GM19043 (cell line): ENCODE measurements around the gene PLEKHG4B.

Experiments used
- ATAC-seq: cut with Tn5 transposase; IDR thresholded peaks from one replicate; pipeline ENCODE4 v1.9.1; 2021; ENCODE audit warnings: low read depth; ENCODE audit not compliant: unreplicated experiment

Gene PLEKHG4B

GRCh38 chr5:121432-121831 lies 29.5 kb downstream of the PLEKHG4B start:
- no peak for ATAC-seq

DNA sequence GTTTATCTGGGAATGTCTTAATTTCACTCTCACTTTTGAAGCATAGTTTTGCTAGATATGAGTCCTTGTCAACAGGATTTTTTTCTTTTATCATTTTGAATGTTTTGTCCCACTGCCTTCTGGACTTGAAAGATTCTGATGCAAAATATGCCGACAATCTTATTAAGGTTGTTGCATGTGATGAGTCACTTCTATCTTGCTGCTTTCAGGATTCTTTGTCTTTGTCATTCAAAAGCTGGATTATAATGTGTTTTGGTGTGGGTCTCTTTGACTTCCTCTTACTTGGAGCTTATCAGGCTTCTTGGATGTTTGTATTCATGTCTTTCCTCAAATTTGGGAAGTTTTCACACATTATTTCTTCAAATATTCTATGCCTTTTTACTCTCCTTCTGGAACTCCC lies 33.8 kb downstream of the PLEKHG4B start:
- ATAC-seq, result no peak

DNA sequence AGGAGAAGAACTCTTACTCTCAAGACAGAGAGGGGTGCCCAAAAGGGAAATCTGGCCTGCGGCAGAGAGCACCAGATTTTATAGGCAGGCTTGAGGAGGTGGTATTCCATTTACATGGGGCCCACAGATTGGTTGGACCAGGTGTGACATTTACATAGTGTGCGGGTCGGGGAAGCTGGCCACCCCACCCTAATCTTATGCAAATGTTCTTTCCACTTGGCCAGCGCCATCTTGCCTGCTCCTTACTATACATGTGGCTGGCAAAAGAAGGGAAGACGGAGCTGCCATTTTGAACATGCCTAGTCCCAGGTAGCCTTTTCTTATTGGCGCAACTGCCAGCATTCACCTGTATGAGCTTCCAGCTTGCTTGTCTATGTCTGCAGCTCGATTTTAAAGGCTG lies 34.8 kb downstream of the PLEKHG4B start:
- no peak for ATAC-seq

DNA sequence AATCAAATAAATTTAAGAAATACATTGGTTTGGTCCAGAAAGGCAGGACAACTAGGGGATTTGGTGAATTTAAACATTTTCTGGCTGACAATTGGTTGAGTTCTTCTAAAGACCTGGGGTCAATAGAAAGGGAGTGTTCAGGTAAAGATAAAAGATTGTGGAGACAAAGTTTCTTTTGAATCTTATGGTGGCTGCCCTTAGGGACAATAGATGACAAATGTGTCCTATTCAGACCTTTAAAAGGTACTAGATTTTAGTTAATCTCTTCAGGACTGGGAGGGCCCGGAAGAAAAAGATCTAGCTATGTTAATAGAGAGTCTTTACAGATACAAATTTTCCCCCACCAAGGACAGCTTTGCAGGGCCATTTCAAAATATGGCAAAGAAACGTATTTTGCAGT lies 35.9 kb downstream of the PLEKHG4B start:
- no peak for ATAC-seq

DNA sequence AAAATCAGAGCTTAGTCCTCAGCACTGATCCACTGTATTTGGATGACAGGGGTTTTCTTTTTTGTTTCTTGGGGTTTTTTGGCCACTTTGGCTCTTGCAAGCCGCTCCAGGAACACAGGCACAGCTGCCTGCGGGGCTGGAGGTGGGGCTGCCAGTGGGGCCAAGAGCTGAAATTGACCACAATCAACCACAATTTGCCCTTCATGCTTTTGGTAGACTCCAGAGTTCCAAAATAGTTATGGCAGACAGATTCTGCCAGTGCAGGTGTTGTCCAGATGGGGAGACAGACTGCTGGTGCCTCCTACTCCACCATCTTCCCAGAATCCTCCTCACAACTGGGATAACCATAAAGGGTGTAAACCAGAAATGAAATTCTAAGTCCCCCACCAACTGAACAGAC lies 36.5 kb downstream of the PLEKHG4B start:
- no peak for ATAC-seq

DNA sequence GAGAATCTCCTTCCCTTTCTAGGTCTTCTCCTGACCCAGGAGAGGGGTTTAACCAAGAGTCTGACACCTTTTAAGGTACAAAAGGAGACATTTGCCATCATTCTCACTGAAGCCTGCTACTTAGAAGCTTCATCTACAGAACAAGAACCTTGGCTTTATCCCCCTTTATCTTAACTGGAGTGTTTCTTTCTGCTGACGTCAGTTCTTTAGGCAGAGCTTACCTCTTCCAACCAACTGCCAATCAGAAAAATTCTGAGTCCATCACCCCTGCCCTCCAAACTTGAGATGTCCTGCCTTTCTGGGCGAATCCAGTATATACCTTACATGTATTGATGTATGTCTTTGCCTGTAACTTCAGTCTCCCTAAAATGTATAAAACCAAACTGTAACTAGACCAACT lies 37.2 kb downstream of the PLEKHG4B start:
- no peak for ATAC-seq

DNA sequence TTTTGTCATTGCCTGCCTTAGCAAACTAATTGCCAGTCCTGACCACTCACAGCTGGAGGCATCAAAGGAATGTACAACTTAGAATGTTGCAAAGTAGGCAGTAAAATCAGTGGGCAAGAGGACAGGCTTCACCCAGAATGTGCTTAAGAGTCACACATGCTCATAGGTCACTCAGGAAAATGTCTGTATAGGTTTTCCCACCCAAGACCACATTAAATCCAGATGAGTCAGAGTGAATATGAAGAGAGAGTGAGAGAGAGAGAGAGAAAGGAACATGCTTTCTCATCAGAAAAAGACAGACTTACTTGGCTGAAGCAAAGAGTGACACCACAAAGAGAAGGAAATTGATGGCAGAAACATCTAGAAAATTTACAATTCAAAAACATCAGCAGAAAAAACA lies 37.9 kb downstream of the PLEKHG4B start:
- no peak for ATAC-seq

GRCh38 chr5:130601-131131 lies 38.7 kb downstream of the PLEKHG4B start:
- no peak for ATAC-seq

- ATAC-seq, result no peak
Measured at GRCh38 chr5:136901-137300, 44.9 kb downstream of the PLEKHG4B start.

DNA sequence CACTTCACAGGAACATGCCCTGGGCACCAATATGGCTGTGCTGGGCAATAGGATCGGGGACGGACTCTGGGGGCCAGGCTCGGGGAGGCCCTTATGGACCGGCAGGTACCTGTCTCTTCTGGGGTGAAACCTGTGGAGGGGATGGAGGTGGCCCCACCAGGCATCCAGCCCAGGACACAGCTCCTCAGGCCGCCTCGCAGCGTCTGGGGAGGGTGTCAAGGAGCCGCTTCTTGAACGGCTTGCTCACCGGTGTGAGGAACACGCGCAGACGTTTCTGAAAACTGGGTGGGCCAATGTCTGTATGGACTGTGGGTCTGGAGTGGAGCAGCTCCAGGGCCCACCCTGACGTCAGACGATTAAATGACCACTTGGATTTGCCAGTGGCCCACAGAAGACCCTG lies 45.8 kb downstream of the PLEKHG4B start:
- no peak for ATAC-seq

- ATAC-seq, result no peak
Measured at GRCh38 chr5:138936-139335, 47.0 kb downstream of the PLEKHG4B start.

DNA sequence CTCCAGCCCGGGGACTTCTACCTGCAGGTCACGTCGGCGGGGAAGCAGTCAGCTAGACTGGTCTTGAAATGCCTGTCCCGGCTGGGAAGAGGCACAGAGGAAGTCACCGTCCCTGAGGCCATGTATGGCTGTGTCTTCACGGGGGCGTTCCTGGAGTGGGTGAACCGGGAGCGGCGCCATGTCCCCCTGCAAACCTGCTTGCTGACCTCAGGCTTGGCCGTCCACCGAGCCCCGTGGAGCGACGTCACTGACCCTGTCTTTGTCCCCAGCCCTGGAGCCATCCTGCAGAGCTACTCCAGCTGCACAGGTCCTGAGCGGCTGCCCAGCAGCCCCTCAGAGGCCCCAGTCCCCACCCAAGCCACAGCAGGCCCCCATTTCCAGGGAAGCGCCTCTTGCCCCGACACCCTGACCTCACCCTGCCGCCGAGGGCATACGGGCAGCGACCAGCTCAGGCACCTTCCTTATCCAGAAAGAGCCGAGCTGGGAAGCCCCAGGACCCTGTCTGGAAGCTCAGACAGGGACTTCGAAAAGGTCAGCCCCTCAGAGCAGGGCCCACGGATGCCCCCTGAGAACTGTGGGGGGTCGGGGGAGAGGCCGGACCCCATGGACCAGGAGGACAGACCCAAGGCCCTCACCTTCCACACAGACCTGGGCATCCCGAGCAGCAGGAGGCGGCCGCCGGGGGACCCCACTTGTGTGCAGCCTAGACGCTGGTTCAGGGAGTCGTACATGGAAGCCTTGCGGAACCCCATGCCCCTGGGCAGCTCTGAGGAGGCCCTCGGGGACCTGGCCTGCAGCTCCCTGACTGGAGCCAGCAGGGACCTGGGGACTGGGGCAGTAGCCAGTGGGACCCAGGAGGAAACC lies 47.8 kb downstream of the PLEKHG4B start:
- no peak for ATAC-seq

DNA sequence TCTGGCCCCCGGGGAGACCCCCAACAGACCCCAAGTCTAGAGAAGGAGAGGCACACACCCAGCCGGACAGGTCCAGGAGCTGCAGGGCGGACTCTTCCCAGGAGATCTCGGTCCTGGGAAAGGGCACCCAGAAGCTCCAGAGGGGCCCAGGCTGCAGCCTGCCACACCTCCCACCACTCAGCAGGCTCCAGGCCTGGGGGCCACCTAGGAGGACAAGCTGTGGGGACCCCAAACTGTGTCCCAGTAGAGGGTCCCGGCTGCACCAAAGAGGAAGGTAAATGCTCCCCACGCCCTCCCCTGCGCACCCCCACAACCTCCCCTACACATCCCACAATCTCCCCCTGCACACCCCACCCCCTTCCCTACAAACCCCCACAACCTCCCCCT lies 48.5 kb downstream of the PLEKHG4B start:
- ATAC-seq, result no peak

- no peak for ATAC-seq
Measured at GRCh38 chr5:141211-141610, 49.2 kb downstream of the PLEKHG4B start.

DNA sequence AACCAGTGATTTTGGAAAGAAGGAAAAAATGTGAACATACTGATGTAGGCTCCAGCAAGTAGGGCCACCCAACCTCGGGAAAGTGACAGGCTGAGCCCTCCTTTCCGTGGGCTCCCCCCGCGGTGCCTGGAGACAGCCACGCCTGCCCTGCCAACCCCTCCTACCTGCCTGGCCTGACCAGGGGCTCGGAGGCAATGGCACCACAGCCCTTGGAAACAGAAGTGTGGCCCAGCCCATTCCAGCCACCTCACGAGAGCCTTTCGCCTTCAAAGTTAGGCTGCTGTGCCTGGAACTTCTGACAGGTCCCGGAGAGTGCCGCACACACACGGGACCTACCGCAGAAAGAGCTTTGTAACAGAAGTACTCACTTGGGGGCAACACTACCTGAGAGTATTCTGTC lies 49.8 kb downstream of the PLEKHG4B start:
- ATAC-seq, result no peak

GRCh38 chr5:142246-142810 lies 50.4 kb downstream of the PLEKHG4B start:
- no peak for ATAC-seq

DNA sequence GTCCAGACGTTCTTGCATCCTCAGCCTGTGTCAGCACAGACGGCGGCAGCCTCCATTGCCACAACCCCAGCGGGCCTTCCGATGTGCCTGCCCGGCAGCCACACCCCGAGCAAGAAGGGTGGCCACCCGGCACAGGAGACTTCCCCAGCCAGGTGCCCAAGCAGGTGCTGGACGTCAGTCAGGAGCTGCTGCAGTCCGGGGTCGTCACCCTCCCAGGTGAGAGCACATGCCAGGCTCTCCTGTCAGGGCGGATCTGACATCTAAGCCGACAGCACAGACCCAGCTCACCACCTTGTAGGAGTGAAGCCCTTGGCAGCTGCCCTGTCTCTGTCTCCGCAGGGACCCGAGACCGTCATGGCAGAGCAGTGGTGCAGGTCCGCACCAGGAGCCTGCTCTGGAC lies 51.1 kb downstream of the PLEKHG4B start:
- ATAC-seq, result no peak

DNA sequence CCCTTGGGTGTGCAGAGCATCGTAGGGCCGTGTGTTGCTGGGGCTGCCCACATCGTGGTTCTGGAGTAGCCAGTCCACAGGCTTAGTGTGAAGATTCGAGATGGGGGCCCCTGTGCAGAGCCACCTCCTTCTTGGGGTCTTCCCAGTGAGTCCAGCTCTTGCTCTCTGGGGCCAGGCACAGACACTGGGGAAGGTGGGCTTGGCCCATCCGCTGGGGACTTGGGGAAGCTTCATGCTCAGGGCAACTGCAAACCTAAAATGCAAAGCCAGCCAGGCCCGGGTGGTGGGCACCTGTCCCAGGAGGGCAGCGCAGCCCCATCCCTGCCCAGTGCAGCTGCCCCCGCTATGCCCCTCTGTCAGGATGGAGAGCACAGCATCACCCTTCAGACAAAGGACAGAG lies 53.0 kb downstream of the PLEKHG4B start:
- ATAC-seq, result no peak

GRCh38 chr5:145585-146323 lies 53.8 kb downstream of the PLEKHG4B start:
- no peak for ATAC-seq

- ATAC-seq, result no peak
Measured at GRCh38 chr5:147751-148150, 55.8 kb downstream of the PLEKHG4B start.

DNA sequence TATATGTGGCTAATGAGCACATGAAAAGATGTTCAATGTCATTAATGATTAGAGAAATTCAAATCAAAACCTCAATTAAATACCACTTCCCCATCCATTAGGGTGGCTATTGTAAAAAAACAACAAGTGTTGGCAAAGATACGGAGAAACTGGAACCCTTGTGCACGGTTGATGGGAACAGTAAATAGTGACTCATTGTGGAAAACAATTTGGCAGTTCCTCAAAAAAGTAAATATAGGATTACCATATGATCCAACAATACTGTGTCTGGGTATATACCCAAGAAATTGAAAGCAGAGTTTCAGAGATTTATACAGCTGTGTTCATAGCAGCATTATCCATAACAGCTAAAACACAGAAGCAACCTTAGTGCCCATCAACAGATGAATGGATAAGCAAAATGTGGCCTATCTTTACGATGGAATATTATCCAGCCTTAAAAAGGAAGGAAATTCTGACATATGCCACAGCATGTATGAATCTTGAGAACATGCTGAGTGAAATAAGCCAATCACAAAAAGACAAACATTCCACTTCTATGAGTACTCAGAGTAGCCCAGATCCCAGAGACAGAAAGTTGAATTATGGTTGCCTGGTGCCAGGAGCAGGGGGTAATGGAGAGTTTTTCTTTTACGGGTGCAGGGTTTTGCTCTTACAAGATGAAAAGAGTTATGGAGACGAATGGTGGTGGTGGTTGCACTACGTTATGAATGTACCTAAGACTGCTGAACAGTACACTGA lies 57.9 kb downstream of the PLEKHG4B start:
- ATAC-seq, result no peak
